WTC11 (cell line): ENCODE data around the gene C10orf90. TPM values are rescaled to one million over a fixed set of nuclear protein-coding genes. Genes with fewer than 3 reads are reported as not detected.

Experiments
- ATAC-seq: fragments of 200-7000 bp; cut with Tn5 transposase; 2 replicates; pipeline ENCODE4 v1.10.0; 2021; ENCODE audit warnings: mild to moderate bottlenecking, moderate library complexity
- CTCF ChIA-PET: fragments of 300-600 bp; sonication (Branson Sonifier 250); formaldehyde crosslinking; loops from one replicate; lab custom pipeline; 2021; ENCODE audit warnings: antibody characterized with exemption; lab: Charles Lee
- POLR2A ChIA-PET: fragments of 350-600 bp; sonication (Branson Sonifier 250); formaldehyde crosslinking; loops from one replicate; lab custom pipeline; 2021; ENCODE audit warnings: antibody characterized with exemption; lab: Charles Lee
- DNase-seq: peaks from one replicate; pipeline ENCODE4 v3.0.0; 2021; ENCODE audit warnings: low spot score
- H3K27ac Mint-ChIP-seq: 2 replicates; pipeline ENCODE4 v1.8.0; 2021; ENCODE audit warnings: mixed read lengths
- H3K27me3 Mint-ChIP-seq: 2 replicates; pipeline ENCODE4 v1.8.0; 2021; ENCODE audit warnings: low read depth, mild to moderate bottlenecking, moderate library complexity, mixed read lengths
- H3K36me3 Mint-ChIP-seq: 2 replicates; pipeline ENCODE4 v1.8.0; 2021; ENCODE audit warnings: mixed read lengths
- H3K4me1 Mint-ChIP-seq: 2 replicates; pipeline ENCODE4 v1.8.0; 2022; ENCODE audit warnings: mixed read lengths
- H3K4me3 Mint-ChIP-seq: 2 replicates; pipeline ENCODE4 v1.8.0; 2021; ENCODE audit warnings: mild to moderate bottlenecking, moderate library complexity, mixed read lengths
- H3K9me3 Mint-ChIP-seq: 2 replicates; pipeline ENCODE4 v1.8.0; 2021; ENCODE audit warnings: mixed read lengths
- ATF6 ChIP-seq: sonication (generic); formaldehyde crosslinking; IDR thresholded peaks from 2 replicates; pipeline ENCODE4 v1.8.1; 2023; ENCODE audit warnings: mild to moderate bottlenecking, missing genetic modification reagents
- CREB1 ChIP-seq: sonication (generic); formaldehyde crosslinking; IDR thresholded peaks from 2 replicates; pipeline ENCODE4 v1.8.0; 2023; ENCODE audit warnings: mild to moderate bottlenecking, missing genetic modification reagents
- FOXK1 ChIP-seq: sonication (generic); formaldehyde crosslinking; IDR thresholded peaks from 2 replicates; pipeline ENCODE4 v1.8.0; 2022; ENCODE audit warnings: mild to moderate bottlenecking, moderate library complexity, missing genetic modification reagents
- GRHL2 ChIP-seq: fragments of 250-450 bp; sonication (Bioruptor Pico); IDR thresholded peaks from 2 replicates; pipeline ENCODE4 v1.8.0; 2022; ENCODE audit warnings: mild to moderate bottlenecking, moderate library complexity; ENCODE audit not compliant: insufficient replicate concordance, severe bottlenecking
- HMGA2 ChIP-seq: fragments of 250-450 bp; sonication (Bioruptor Pico); IDR thresholded peaks from 2 replicates; pipeline ENCODE4 v1.4.0; 2021; ENCODE audit warnings: mild to moderate bottlenecking, moderate library complexity
- IRF2 ChIP-seq: sonication (generic); formaldehyde crosslinking; IDR thresholded peaks from 2 replicates; pipeline ENCODE4 v1.8.0; 2022; ENCODE audit warnings: low read depth, missing genetic modification reagents, borderline replicate concordance
- JAZF1 ChIP-seq: fragments of 250-450 bp; sonication (Bioruptor Pico); IDR thresholded peaks from 2 replicates; pipeline ENCODE4 v1.9.0; 2021; ENCODE audit warnings: moderate library complexity, mild to moderate bottlenecking, inconsistent platforms
- KAT7 ChIP-seq: sonication (generic); formaldehyde crosslinking; IDR thresholded peaks from 2 replicates; pipeline ENCODE4 v1.8.1; 2023; ENCODE audit warnings: missing genetic modification reagents, mild to moderate bottlenecking, borderline replicate concordance
- NFYB ChIP-seq: sonication (generic); formaldehyde crosslinking; conservative IDR thresholded peaks from 2 replicates; pipeline ENCODE4 v1.8.0; 2022; ENCODE audit warnings: low read depth, missing genetic modification reagents
- SOX15 ChIP-seq: fragments of 250-450 bp; sonication (Bioruptor Pico); IDR thresholded peaks from 2 replicates; pipeline ENCODE4 v1.9.0; 2021; ENCODE audit warnings: mild to moderate bottlenecking
- STAT6 ChIP-seq: sonication (generic); formaldehyde crosslinking; conservative IDR thresholded peaks from 2 replicates; pipeline ENCODE4 v1.8.1; 2023; ENCODE audit warnings: mild to moderate bottlenecking, low read depth, missing genetic modification reagents, moderate library complexity
- ZNF138 ChIP-seq: sonication (generic); formaldehyde crosslinking; conservative IDR thresholded peaks from 2 replicates; pipeline ENCODE4 v1.8.1; 2022; ENCODE audit warnings: mild to moderate bottlenecking, moderate library complexity, missing genetic modification reagents
- ZNF263 ChIP-seq: sonication (generic); formaldehyde crosslinking; IDR thresholded peaks from 2 replicates; pipeline ENCODE4 v1.8.1; 2022; ENCODE audit warnings: low read depth, mild to moderate bottlenecking, moderate library complexity, missing genetic modification reagents
- ZNF396 ChIP-seq: fragments of 250-450 bp; sonication (Bioruptor Pico); IDR thresholded peaks from 2 replicates; pipeline ENCODE4 v1.8.0; 2021; ENCODE audit warnings: mild to moderate bottlenecking, moderate library complexity, borderline replicate concordance
- ZNF416 ChIP-seq: fragments of 250-450 bp; sonication (Bioruptor Pico); IDR thresholded peaks from 2 replicates; pipeline ENCODE4 v1.9.0; 2021; ENCODE audit warnings: mild to moderate bottlenecking, inconsistent platforms
- total RNA-seq: library from RNA; stranded (reverse); gene quantifications from 3 replicates; pipeline ENCODE4 v1.2.3, GENCODE V29; 2021
- TF ChIP-seq, protein P1 (sequence below): fragments of 200-600 bp; IDR thresholded peaks from 2 replicates; pipeline ENCODE4 v1.8.0; 2022; ENCODE audit warnings: antibody characterized with exemption
- TF ChIP-seq, protein P2 (sequence below): sonication (generic); formaldehyde crosslinking; conservative IDR thresholded peaks from 2 replicates; pipeline ENCODE4 v1.8.1; 2022; ENCODE audit warnings: mild to moderate bottlenecking, missing genetic modification reagents
- TF ChIP-seq, protein P3 (sequence below): sonication (generic); formaldehyde crosslinking; IDR thresholded peaks from 2 replicates; pipeline ENCODE4 v1.8.1; 2022; ENCODE audit warnings: low read depth, missing genetic modification reagents, borderline replicate concordance
- TF ChIP-seq, protein P4 (sequence below): sonication (generic); formaldehyde crosslinking; IDR thresholded peaks from 2 replicates; pipeline ENCODE4 v1.8.0; 2023; ENCODE audit warnings: mild to moderate bottlenecking, missing genetic modification reagents

Gene C10orf90
- total RNA-seq, 1 experiment from 2014 or later, result 0.85 TPM

DNA sequence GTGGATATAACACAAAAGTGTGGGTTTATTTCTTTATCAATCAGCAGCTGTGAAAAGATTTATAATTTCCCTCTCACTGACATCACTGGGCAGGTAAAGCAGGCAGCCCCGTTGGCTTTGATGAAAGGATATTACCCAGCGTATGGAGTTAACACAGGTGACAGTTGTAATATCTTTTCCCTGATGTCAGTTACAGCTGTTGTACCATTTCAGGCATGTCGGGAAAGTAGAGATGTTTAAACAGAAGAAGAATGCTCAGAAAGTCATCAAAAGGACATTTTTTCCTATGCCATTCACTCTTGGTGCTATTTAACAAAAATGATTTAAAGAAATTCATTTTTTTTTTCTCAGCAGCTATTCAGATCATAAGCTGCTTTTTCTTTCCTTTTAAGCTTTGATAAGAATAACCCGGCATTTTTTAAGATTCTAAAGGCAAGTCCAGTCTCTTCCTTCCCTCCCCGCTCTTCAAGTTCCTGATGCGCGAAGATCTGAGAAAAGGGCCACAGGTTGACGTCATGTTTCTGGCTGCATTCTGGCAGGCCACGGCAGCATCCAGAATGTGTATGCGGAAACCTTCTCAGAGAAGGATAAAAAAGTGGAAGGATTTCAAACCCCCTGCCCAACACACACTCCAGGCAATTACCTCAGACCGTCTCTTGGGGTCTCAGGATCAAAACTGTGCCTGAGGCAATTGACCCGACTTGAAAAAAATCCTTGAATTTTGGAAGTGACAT is 249.8 kb downstream of the C10orf90 start:
- no peak for ATAC-seq
- no peaks in the 10 kb centered on the region; the same call in 1 of the 2 replicates for H3K27me3 Mint-ChIP-seq
- TF ChIP-seq CREB1 (CRISPR knock-in tag) (no peak), JAZF1 (CRISPR knock-in tag) (no peak), KAT7 (no peak)
- H3K9me3 Mint-ChIP-seq, result peaks cover 27% of the 10 kb centered on the region
- no peak for DNase-seq
- CTCF ChIA-PET, result no interaction called here
- H3K4me3 Mint-ChIP-seq, result no peak overlapping the region
- peaks cover 13% of the 10 kb centered on the region for H3K36me3 Mint-ChIP-seq
- peaks cover 10% of the 10 kb centered on the region for H3K4me1 Mint-ChIP-seq
- POLR2A ChIA-PET, result no interaction called here
- no peak overlapping the region for H3K27ac Mint-ChIP-seq

GRCh38 chr10:126417220-126417825 is 253.2 kb downstream of the C10orf90 start:
- H3K27ac Mint-ChIP-seq, result no peak overlapping the region
- TF ChIP-seq, protein P1, sequence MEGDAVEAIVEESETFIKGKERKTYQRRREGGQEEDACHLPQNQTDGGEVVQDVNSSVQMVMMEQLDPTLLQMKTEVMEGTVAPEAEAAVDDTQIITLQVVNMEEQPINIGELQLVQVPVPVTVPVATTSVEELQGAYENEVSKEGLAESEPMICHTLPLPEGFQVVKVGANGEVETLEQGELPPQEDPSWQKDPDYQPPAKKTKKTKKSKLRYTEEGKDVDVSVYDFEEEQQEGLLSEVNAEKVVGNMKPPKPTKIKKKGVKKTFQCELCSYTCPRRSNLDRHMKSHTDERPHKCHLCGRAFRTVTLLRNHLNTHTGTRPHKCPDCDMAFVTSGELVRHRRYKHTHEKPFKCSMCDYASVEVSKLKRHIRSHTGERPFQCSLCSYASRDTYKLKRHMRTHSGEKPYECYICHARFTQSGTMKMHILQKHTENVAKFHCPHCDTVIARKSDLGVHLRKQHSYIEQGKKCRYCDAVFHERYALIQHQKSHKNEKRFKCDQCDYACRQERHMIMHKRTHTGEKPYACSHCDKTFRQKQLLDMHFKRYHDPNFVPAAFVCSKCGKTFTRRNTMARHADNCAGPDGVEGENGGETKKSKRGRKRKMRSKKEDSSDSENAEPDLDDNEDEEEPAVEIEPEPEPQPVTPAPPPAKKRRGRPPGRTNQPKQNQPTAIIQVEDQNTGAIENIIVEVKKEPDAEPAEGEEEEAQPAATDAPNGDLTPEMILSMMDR, result no peak
- TF ChIP-seq, protein P2, sequence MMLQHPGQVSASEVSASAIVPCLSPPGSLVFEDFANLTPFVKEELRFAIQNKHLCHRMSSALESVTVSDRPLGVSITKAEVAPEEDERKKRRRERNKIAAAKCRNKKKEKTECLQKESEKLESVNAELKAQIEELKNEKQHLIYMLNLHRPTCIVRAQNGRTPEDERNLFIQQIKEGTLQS (CRISPR knock-in tag), result no peak
- TF ChIP-seq, protein P3, sequence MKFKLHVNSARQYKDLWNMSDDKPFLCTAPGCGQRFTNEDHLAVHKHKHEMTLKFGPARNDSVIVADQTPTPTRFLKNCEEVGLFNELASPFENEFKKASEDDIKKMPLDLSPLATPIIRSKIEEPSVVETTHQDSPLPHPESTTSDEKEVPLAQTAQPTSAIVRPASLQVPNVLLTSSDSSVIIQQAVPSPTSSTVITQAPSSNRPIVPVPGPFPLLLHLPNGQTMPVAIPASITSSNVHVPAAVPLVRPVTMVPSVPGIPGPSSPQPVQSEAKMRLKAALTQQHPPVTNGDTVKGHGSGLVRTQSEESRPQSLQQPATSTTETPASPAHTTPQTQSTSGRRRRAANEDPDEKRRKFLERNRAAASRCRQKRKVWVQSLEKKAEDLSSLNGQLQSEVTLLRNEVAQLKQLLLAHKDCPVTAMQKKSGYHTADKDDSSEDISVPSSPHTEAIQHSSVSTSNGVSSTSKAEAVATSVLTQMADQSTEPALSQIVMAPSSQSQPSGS (CRISPR knock-in tag), result no peak
- TF ChIP-seq IRF2 (CRISPR knock-in tag) (no peak), ZNF138 (CRISPR knock-in tag) (no peak), HMGA2 (CRISPR knock-in tag) (no peak), ZNF263 (CRISPR knock-in tag) (no peak)
- TF ChIP-seq, all 79 proteins: peak for 0
- peaks cover 11% of the 10 kb centered on the region for H3K9me3 Mint-ChIP-seq
- no peak overlapping the region for H3K4me3 Mint-ChIP-seq
- ChIA-PET POLR2A (no interaction called here), CTCF (no interaction called here)
- H3K4me1 Mint-ChIP-seq, result peaks cover 2% of the 10 kb centered on the region; the same call in 1 of the 2 replicates
- DNase-seq (no peak), ATAC-seq (no peak)
- H3K27me3 Mint-ChIP-seq, result no peaks in the 10 kb centered on the region
- H3K36me3 Mint-ChIP-seq, result no peaks in the 10 kb centered on the region

DNA sequence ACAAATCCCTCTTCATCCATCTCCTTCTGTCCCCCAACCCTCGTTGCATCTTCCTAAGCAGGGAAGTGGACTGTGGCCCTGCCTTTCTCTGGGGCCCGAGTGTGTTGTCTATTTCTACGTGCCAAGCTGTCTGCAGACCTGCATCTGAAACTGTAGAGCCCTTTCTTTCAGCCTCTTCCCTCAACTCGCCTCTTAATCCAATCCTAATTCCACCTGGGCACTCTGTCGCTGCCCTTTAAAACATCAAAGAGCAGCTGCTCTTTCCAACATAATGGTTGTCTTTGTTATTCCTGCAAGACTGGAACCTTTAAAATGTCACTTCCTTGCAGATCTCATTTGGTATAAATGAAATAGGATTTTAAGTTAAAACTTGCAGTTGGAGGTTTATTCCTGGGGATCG is 260.7 kb downstream of the C10orf90 start:
- Mint-ChIP-seq H3K27me3 (no peaks in the 10 kb centered on the region), H3K4me1 (peaks cover 9% of the 10 kb centered on the region), H3K4me3 (no peak overlapping the region), H3K9me3 (0 out of 2 replicates have a peak, but pooled peaks cover 3% of the 10 kb centered on the region), H3K36me3 (no peaks in the 10 kb centered on the region), H3K27ac (no peak overlapping the region)
- ChIA-PET CTCF (interaction anchor here (1.3 kb wide), 1 partner anchor 427 kb away, joined by 3 read pairs; no protein-coding TSS in a partner anchor), POLR2A (no interaction called here)
- DNase-seq (no peak), ATAC-seq (no peak)
- TF ChIP-seq ZNF396, result no peak
- TF ChIP-seq ATF6 (CRISPR knock-in tag), result no peak
- TF ChIP-seq GRHL2 (CRISPR knock-in tag), result no peak
- no peak for TF ChIP-seq STAT6 (CRISPR knock-in tag)
- TF ChIP-seq SOX15 (CRISPR knock-in tag), result no peak
- TF ChIP-seq ZNF416 (CRISPR knock-in tag), result no peak
- TF ChIP-seq, protein P4, sequence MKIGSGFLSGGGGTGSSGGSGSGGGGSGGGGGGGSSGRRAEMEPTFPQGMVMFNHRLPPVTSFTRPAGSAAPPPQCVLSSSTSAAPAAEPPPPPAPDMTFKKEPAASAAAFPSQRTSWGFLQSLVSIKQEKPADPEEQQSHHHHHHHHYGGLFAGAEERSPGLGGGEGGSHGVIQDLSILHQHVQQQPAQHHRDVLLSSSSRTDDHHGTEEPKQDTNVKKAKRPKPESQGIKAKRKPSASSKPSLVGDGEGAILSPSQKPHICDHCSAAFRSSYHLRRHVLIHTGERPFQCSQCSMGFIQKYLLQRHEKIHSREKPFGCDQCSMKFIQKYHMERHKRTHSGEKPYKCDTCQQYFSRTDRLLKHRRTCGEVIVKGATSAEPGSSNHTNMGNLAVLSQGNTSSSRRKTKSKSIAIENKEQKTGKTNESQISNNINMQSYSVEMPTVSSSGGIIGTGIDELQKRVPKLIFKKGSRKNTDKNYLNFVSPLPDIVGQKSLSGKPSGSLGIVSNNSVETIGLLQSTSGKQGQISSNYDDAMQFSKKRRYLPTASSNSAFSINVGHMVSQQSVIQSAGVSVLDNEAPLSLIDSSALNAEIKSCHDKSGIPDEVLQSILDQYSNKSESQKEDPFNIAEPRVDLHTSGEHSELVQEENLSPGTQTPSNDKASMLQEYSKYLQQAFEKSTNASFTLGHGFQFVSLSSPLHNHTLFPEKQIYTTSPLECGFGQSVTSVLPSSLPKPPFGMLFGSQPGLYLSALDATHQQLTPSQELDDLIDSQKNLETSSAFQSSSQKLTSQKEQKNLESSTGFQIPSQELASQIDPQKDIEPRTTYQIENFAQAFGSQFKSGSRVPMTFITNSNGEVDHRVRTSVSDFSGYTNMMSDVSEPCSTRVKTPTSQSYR (CRISPR knock-in tag), result no peak
- TF ChIP-seq ZNF263 (CRISPR knock-in tag), result no peak
- TF ChIP-seq NFYB (CRISPR knock-in tag), result no peak
- TF ChIP-seq FOXK1, result no peak
